ENCODE results near the gene SUPT3H. TPM values are rescaled to one million over a fixed set of nuclear protein-coding genes. Genes with fewer than 3 reads are reported as not detected.

SUPT3H gene
- total and polyA plus RNA-seq, 5 donors from 2014 or later: 4.8 to 7.8 (median 5.7) TPM

GRCh38 chr6:44923444-44923843 lies 454.3 kb downstream of the SUPT3H start:
- H3K27ac ChIP-seq (ENCODE audit: insufficient read depth, low read length, poor library complexity, severe bottlenecking): no peak overlapping the region
- peaks cover 0 to 1% (median 0%) of the 10 kb centered on the region in 7 donors for H3K9me3 Mint-ChIP-seq
- ATAC-seq (ENCODE audit: low read depth in 2 of 2) (peak in 1 of 2 donors; percentile 25), DNase-seq (peak in 1 of 3 donors; percentile 26)
- H3K27me3 ChIP-seq (ENCODE audit: control insufficient read depth, insufficient read depth, low read length): no peaks in the 10 kb centered on the region
- H3K4me1 ChIP-seq (ENCODE audit: control insufficient read depth, insufficient read depth, low read length, poor library complexity, severe bottlenecking): peaks cover 8% of the 10 kb centered on the region
- H3K9me3 ChIP-seq (ENCODE audit: control insufficient read depth in 2 of 2, low read length in 2 of 2): no peaks in the 10 kb centered on the region
- no peaks in the 10 kb centered on the region for H3K27me3 Mint-ChIP-seq
- H3K4me3 Mint-ChIP-seq: peak overlapping the region in 1 of 4 donors; percentile 70
- H3K27ac Mint-ChIP-seq: peak overlapping the region in 1 of 3 donors; percentile 10
- H3K4me3 ChIP-seq (ENCODE audit: low read depth, low read length): no peak overlapping the region
- no peaks in the 10 kb centered on the region for H3K36me3 Mint-ChIP-seq
- no peaks in the 10 kb centered on the region for H3K36me3 ChIP-seq (ENCODE audit: control insufficient read depth, insufficient read depth, low read length)
- peaks cover 16 to 34% (median 22%) of the 10 kb centered on the region in 4 donors for H3K4me1 Mint-ChIP-seq

GRCh38 chr6:44921798-44922197 lies 455.9 kb downstream of the SUPT3H start:
- DNase-seq: no peak
- Mint-ChIP-seq H3K27me3 (no peaks in the 10 kb centered on the region), H3K9me3 (no peaks in the 10 kb centered on the region), H3K4me1 (peaks cover 16 to 35% (median 22%) of the 10 kb centered on the region in 4 donors), H3K36me3 (no peaks in the 10 kb centered on the region), H3K27ac (peak overlapping the region in 1 of 3 donors; percentile 60), H3K4me3 (no peak overlapping the region)
- ATAC-seq (ENCODE audit: low read depth in 2 of 2): no peak
- peaks cover 8% of the 10 kb centered on the region for H3K4me1 ChIP-seq (ENCODE audit: control insufficient read depth, insufficient read depth, low read length, poor library complexity, severe bottlenecking)
- no peaks in the 10 kb centered on the region for H3K27me3 ChIP-seq (ENCODE audit: control insufficient read depth, insufficient read depth, low read length)
- H3K36me3 ChIP-seq (ENCODE audit: control insufficient read depth, insufficient read depth, low read length): no peaks in the 10 kb centered on the region
- H3K27ac ChIP-seq (ENCODE audit: insufficient read depth, low read length, poor library complexity, severe bottlenecking): no peak overlapping the region
- no peak overlapping the region for H3K4me3 ChIP-seq (ENCODE audit: low read depth, low read length)
- H3K9me3 ChIP-seq (ENCODE audit: control insufficient read depth in 2 of 2, low read length in 2 of 2): no peaks in the 10 kb centered on the region

GRCh38 chr6:44920952-44921491 lies 456.7 kb downstream of the SUPT3H start:
- Mint-ChIP-seq H3K36me3 (no peaks in the 10 kb centered on the region), H3K27me3 (no peaks in the 10 kb centered on the region), H3K27ac (no peak overlapping the region), H3K9me3 (no peaks in the 10 kb centered on the region), H3K4me3 (no peak overlapping the region), H3K4me1 (peaks cover 16 to 35% (median 22%) of the 10 kb centered on the region in 4 donors)
- DNase-seq (no peak), ATAC-seq (ENCODE audit: low read depth in 2 of 2) (no peak)
- no peak overlapping the region for H3K4me3 ChIP-seq (ENCODE audit: low read depth, low read length)
- H3K4me1 ChIP-seq (ENCODE audit: control insufficient read depth, insufficient read depth, low read length, poor library complexity, severe bottlenecking): peaks cover 8% of the 10 kb centered on the region
- no peak overlapping the region for H3K27ac ChIP-seq (ENCODE audit: insufficient read depth, low read length, poor library complexity, severe bottlenecking)
- H3K27me3 ChIP-seq (ENCODE audit: control insufficient read depth, insufficient read depth, low read length): no peaks in the 10 kb centered on the region
- no peaks in the 10 kb centered on the region for H3K9me3 ChIP-seq (ENCODE audit: control insufficient read depth in 2 of 2, low read length in 2 of 2)
- no peaks in the 10 kb centered on the region for H3K36me3 ChIP-seq (ENCODE audit: control insufficient read depth, insufficient read depth, low read length)

GRCh38 chr6:44918671-44919296 lies 458.9 kb downstream of the SUPT3H start:
- Mint-ChIP-seq H3K27ac (no peak overlapping the region), H3K36me3 (no peaks in the 10 kb centered on the region), H3K9me3 (no peaks in the 10 kb centered on the region), H3K4me3 (no peak overlapping the region), H3K27me3 (no peaks in the 10 kb centered on the region), H3K4me1 (peaks cover 8 to 23% (median 13%) of the 10 kb centered on the region in 4 donors)
- DNase-seq (no peak), ATAC-seq (ENCODE audit: low read depth in 2 of 2) (no peak)
- Histone ChIP-seq H3K4me3 (ENCODE audit: low read depth, low read length) (no peak overlapping the region), H3K9me3 (ENCODE audit: control insufficient read depth in 2 of 2, low read length in 2 of 2) (no peaks in the 10 kb centered on the region), H3K27ac (ENCODE audit: insufficient read depth, low read length, poor library complexity, severe bottlenecking) (no peak overlapping the region), H3K4me1 (ENCODE audit: control insufficient read depth, insufficient read depth, low read length, poor library complexity, severe bottlenecking) (no peaks in the 10 kb centered on the region), H3K27me3 (ENCODE audit: control insufficient read depth, insufficient read depth, low read length) (no peaks in the 10 kb centered on the region), H3K36me3 (ENCODE audit: control insufficient read depth, insufficient read depth, low read length) (no peaks in the 10 kb centered on the region)

GRCh38 chr6:44917430-44917829 lies 460.3 kb downstream of the SUPT3H start:
- no peaks in the 10 kb centered on the region for H3K36me3 Mint-ChIP-seq
- ATAC-seq (ENCODE audit: low read depth in 2 of 2): no peak
- no peak overlapping the region for H3K4me3 Mint-ChIP-seq
- Histone ChIP-seq H3K27me3 (ENCODE audit: control insufficient read depth, insufficient read depth, low read length) (no peaks in the 10 kb centered on the region), H3K4me1 (ENCODE audit: control insufficient read depth, insufficient read depth, low read length, poor library complexity, severe bottlenecking) (no peaks in the 10 kb centered on the region), H3K9me3 (ENCODE audit: control insufficient read depth in 2 of 2, low read length in 2 of 2) (no peaks in the 10 kb centered on the region), H3K27ac (ENCODE audit: insufficient read depth, low read length, poor library complexity, severe bottlenecking) (no peak overlapping the region), H3K36me3 (ENCODE audit: control insufficient read depth, insufficient read depth, low read length) (no peaks in the 10 kb centered on the region), H3K4me3 (ENCODE audit: low read depth, low read length) (no peak overlapping the region)
- H3K27me3 Mint-ChIP-seq: no peaks in the 10 kb centered on the region
- H3K27ac Mint-ChIP-seq: no peak overlapping the region
- H3K4me1 Mint-ChIP-seq: peaks cover 0 to 16% (median 4%) of the 10 kb centered on the region in 4 donors
- no peaks in the 10 kb centered on the region for H3K9me3 Mint-ChIP-seq
- DNase-seq: no peak

- Mint-ChIP-seq H3K27me3 (no peaks in the 10 kb centered on the region), H3K4me1 (peaks cover 0 to 8% (median 0%) of the 10 kb centered on the region in 4 donors), H3K27ac (no peak overlapping the region), H3K9me3 (peaks cover 0 to under 1% (median 0%) of the 10 kb centered on the region in 7 donors), H3K4me3 (no peak overlapping the region), H3K36me3 (peaks cover 1% of the 10 kb centered on the region)
- H3K36me3 ChIP-seq (ENCODE audit: control insufficient read depth, insufficient read depth, low read length): no peaks in the 10 kb centered on the region
- DNase-seq (no peak), ATAC-seq (ENCODE audit: low read depth in 2 of 2) (no peak)
- H3K4me3 ChIP-seq (ENCODE audit: low read depth, low read length): no peak overlapping the region
- no peaks in the 10 kb centered on the region for H3K4me1 ChIP-seq (ENCODE audit: control insufficient read depth, insufficient read depth, low read length, poor library complexity, severe bottlenecking)
- H3K27me3 ChIP-seq (ENCODE audit: control insufficient read depth, insufficient read depth, low read length): no peaks in the 10 kb centered on the region
- no peak overlapping the region for H3K27ac ChIP-seq (ENCODE audit: insufficient read depth, low read length, poor library complexity, severe bottlenecking)
- no peaks in the 10 kb centered on the region for H3K9me3 ChIP-seq (ENCODE audit: control insufficient read depth in 2 of 2, low read length in 2 of 2)
Observed at GRCh38 chr6:44915111-44915510, 462.6 kb downstream of the SUPT3H start.

GRCh38 chr6:44914141-44914540 lies 463.6 kb downstream of the SUPT3H start:
- H3K27me3 ChIP-seq (ENCODE audit: control insufficient read depth, insufficient read depth, low read length): no peaks in the 10 kb centered on the region
- no peaks in the 10 kb centered on the region for H3K36me3 ChIP-seq (ENCODE audit: control insufficient read depth, insufficient read depth, low read length)
- H3K27ac ChIP-seq (ENCODE audit: insufficient read depth, low read length, poor library complexity, severe bottlenecking): no peak overlapping the region
- H3K4me1 ChIP-seq (ENCODE audit: control insufficient read depth, insufficient read depth, low read length, poor library complexity, severe bottlenecking): no peaks in the 10 kb centered on the region
- H3K9me3 ChIP-seq (ENCODE audit: control insufficient read depth in 2 of 2, low read length in 2 of 2): no peaks in the 10 kb centered on the region
- Mint-ChIP-seq H3K4me3 (no peak overlapping the region), H3K9me3 (peaks cover 0 to 2% (median 0%) of the 10 kb centered on the region in 7 donors), H3K4me1 (peaks cover 0 to 6% (median 0%) of the 10 kb centered on the region in 4 donors), H3K36me3 (peaks cover 4% of the 10 kb centered on the region), H3K27ac (no peak overlapping the region), H3K27me3 (no peaks in the 10 kb centered on the region)
- no peak overlapping the region for H3K4me3 ChIP-seq (ENCODE audit: low read depth, low read length)
- ATAC-seq (ENCODE audit: low read depth in 2 of 2) (no peak), DNase-seq (no peak)

- Histone ChIP-seq H3K9me3 (ENCODE audit: control insufficient read depth in 2 of 2, low read length in 2 of 2) (no peaks in the 10 kb centered on the region), H3K27me3 (ENCODE audit: control insufficient read depth, insufficient read depth, low read length) (no peaks in the 10 kb centered on the region), H3K4me1 (ENCODE audit: control insufficient read depth, insufficient read depth, low read length, poor library complexity, severe bottlenecking) (no peaks in the 10 kb centered on the region), H3K27ac (ENCODE audit: insufficient read depth, low read length, poor library complexity, severe bottlenecking) (no peak overlapping the region), H3K36me3 (ENCODE audit: control insufficient read depth, insufficient read depth, low read length) (no peaks in the 10 kb centered on the region), H3K4me3 (ENCODE audit: low read depth, low read length) (no peak overlapping the region)
- no peak for ATAC-seq (ENCODE audit: low read depth in 2 of 2)
- no peak overlapping the region for H3K27ac Mint-ChIP-seq
- H3K4me1 Mint-ChIP-seq: peaks cover 0 to 6% (median 2%) of the 10 kb centered on the region in 4 donors
- no peaks in the 10 kb centered on the region for H3K27me3 Mint-ChIP-seq
- peaks cover 4% of the 10 kb centered on the region for H3K36me3 Mint-ChIP-seq
- DNase-seq: no peak
- peaks cover 0 to 6% (median 3%) of the 10 kb centered on the region in 7 donors for H3K9me3 Mint-ChIP-seq
- no peak overlapping the region for H3K4me3 Mint-ChIP-seq
Observed at GRCh38 chr6:44906761-44907160, 471.0 kb downstream of the SUPT3H start.

All from CD4-positive, CD25-positive, alpha-beta regulatory T cell (primary cell).